Adrenal gland (tissue), 12 donors: ENCODE results near the gene KMT5B. TPM values are rescaled to one million over a fixed set of nuclear protein-coding genes. Genes with fewer than 3 reads are reported as not detected.

Experiments
- DNase-seq, 7 donors: peaks; one replicate each; pipeline ENCODE4 v3.0.0-alpha.2; 2019 to 2020
- H3K27ac ChIP-seq, 5 donors: fragments of 200-600 bp; sonication (generic) in 4 of 5; 1 replicate in 3 of 5; 2 replicates in 2 of 5; pipeline versions ENCODE4 v1.5.1 to v1.8.0; 2016 to 2020; ENCODE audit warnings: mild to moderate bottlenecking in 1 of 5
- H3K27me3 ChIP-seq: fragments of 200-600 bp; 2 replicates; pipeline ENCODE4 v1.8.0; 2021
- H3K36me3 ChIP-seq, 2 donors: fragments of 200-600 bp; replicated peaks in 1 of 2; 1 replicate in 1 of 2; 2 replicates in 1 of 2; pipeline versions ENCODE4 v1.5.1 to v1.8.0; 2018 to 2022
- H3K4me1 ChIP-seq, 2 donors: fragments of 200-600 bp; replicated peaks in 1 of 2; 1 replicate in 1 of 2; 2 replicates in 1 of 2; pipeline versions ENCODE4 v1.5.1 to v1.8.0; 2018 to 2021
- H3K4me3 ChIP-seq, 4 donors: fragments of 200-600 bp; sonication (generic) in 3 of 4; one replicate each; pipeline ENCODE4 v1.5.1; 2016 to 2018
- H3K9me3 ChIP-seq, 3 donors: fragments of 200-600 bp; sonication (generic) in 1 of 3; replicated peaks in 1 of 3; 1 replicate in 2 of 3; 2 replicates in 1 of 3; pipeline versions ENCODE4 v1.5.1 to v1.8.0; 2016 to 2021
- CTCF ChIP-seq, 6 experiments: fragments of 450-650 bp in 4 of 6; fragments of 200-600 bp in 2 of 6; sonication (generic) in 1 of 6; IDR thresholded peaks; 1 replicate in 5 of 6; 2 replicates in 1 of 6; pipeline versions ENCODE4 v1.5.1 to v1.8.0; 2016 to 2021; ENCODE audit warnings: antibody characterized with exemption in 6 of 6, mild to moderate bottlenecking in 2 of 6, moderate library complexity in 1 of 6
- POLR2A ChIP-seq, 2 donors: fragments of 450-650 bp; IDR thresholded peaks; one replicate each; pipeline ENCODE4 v1.6.1; 2017; ENCODE audit warnings: antibody characterized with exemption in 2 of 2, mild to moderate bottlenecking in 2 of 2, moderate library complexity in 1 of 2
- WGBS, 4 donors: extraction: QIAGEN DNeasy Blood & Tissue Kit in 2 of 4; methylation state at CpG; one replicate each; pipeline versions ENCODE4 v1.1.5 to v1.1.7; 2013 to 2017; 5-methylcytosine and 5-hydroxymethylcytosine counted together
- intact Hi-C, 2 donors: fragments of 100-400 bp; cut with DNase I; formaldehyde crosslinking; loops; one replicate each; pipeline versions ENCODE4 v1.14.1 to v1.15.0; 2022 to 2023
- polyA plus RNA-seq, 3 donors: library from polyadenylated mRNA; stranded (reverse); fragments of 200-250 nt in 2 of 3; fragments of 350-450 nt in 1 of 3; fragmentation: Illumina TruSeq in 1 of 3; extraction: RNeasy Lipid Tissue Mini Kit (QIAGEN cat#74804) in 1 of 3; gene quantifications; one replicate each; pipeline ENCODE4 v1.2.3, GENCODE V29; 2013 to 2014
- total RNA-seq, 9 donors: library from RNA; depleted of rRNA in 4 of 9; stranded (reverse); fragments of >200 nt in 4 of 9; fragments of 120-200 nt in 1 of 9; fragmentation: NEBNext Ultra II Directional in 1 of 9; extraction: Animal tissue kit (Norgen Biotek cat#: 25700) in 1 of 9; gene quantifications; one replicate each; pipeline versions ENCODE4 v1.1.0 to v1.2.4, GENCODE V29; 2013 to 2023
- donor health status: healthy with polysubstance abuse.
- donor health status: Bipolar disorder and iron deficiency.
- donor health status: DM: yes; HTN: yes; CAD: no.
- donor health status: DM: no; HTN: no; CAD: no.
- donor health status: DM: no; HTN: no; CAD: no.
- donor health status: DM: yes; HTN: yes; CAD: no.

KMT5B gene
- total and polyA plus RNA-seq, 12 donors, result 22.6 to 121 (median 36.9) TPM

DNA sequence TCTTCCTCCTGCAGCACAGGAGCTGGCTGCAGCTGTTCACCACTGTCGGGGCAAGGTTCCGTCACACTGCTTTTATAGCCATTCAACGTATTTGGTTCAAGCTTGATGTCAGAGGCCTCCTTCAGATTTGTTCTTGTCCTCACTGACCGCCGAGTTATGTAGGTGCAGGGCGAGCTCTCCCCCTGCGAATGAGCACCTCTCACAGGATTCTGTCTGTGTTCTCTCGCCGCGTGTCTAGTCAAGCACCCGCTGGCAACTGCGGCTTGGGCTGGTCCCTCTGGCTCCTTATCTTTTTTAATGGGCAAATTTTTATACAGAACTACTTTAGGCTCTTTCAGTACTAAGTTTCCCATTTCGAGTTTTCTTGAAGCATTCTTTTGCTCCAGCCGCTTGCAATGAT is 54.5 kb downstream of the KMT5B start:
- H3K27ac ChIP-seq, result no peak overlapping the region
- peak in 1 of 7 donors; percentile 12 for DNase-seq
- peaks cover 0 to 19% of the 10 kb centered on the region in 2 donors for H3K36me3 ChIP-seq
- H3K4me1 ChIP-seq, result peaks cover 0 to 4% of the 10 kb centered on the region in 2 donors
- intact Hi-C loops, result no loop called here
- TF ChIP-seq POLR2A (IDR thresholded peaks at IDR 0.05), result no peak
- TF ChIP-seq CTCF (IDR thresholded peaks at IDR 0.05), result no peak
- WGBS, 4 donors, result 95 to 98% (median 97%) methylated on average over 12 to 14 of the region's 14 CpGs
- H3K4me3 ChIP-seq, result no peak overlapping the region
- H3K27me3 ChIP-seq, result no peaks in the 10 kb centered on the region
- no peaks in the 10 kb centered on the region for H3K9me3 ChIP-seq

DNA sequence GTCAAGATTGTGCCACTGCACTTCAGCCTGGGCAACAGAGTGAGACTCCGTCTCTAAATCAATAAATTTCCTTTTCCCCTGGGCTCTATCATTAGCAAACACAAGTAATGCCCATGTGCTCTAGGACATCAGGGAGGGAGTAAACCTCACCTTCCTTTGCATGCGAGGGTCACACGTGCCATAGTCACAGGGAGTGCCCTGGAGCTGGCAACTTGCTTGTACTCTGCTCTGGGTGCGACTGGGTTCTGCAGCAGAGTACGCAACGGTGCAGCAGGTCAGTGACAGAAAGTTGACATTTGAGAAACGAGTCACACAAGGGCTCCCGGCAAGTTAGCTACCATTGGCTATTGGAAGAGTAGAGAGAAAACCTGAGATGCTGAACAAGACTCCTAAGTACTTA is 59.4 kb downstream of the KMT5B start:
- DNase-seq, result peak in 1 of 7 donors; percentile 18
- TF ChIP-seq POLR2A (IDR thresholded peaks at IDR 0.05), result no peak
- TF ChIP-seq CTCF (IDR thresholded peaks at IDR 0.05), result no peak
- Histone ChIP-seq H3K9me3 (no peaks in the 10 kb centered on the region), H3K27me3 (no peaks in the 10 kb centered on the region), H3K27ac (no peak overlapping the region), H3K36me3 (peaks cover 0 to 10% of the 10 kb centered on the region in 2 donors), H3K4me3 (no peak overlapping the region), H3K4me1 (peaks cover 0 to 9% of the 10 kb centered on the region in 2 donors)
- intact Hi-C loops, result no loop called here
- WGBS, 4 donors, result 69 to 74% (median 72%) methylated on average over 8 of the region's 8 CpGs

DNA sequence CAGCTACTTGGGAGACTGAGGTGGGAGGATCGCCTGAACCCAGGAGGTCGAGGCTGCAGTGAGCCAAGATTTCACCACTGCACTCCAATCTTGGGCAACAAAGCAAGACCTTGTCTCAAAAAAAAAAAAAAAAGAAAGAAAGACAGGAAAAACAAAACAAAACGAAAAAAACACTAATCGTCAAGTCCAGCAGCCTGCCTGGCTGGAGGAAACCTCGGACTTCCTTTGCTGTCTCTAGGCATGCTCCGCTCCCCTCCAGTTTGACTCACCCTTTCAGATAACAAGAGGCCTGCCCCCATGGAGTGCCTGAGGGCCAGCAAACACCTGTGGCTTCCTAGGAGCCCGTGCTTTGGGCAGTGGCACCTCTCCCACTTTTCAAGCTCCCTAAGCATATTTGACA is 63.1 kb downstream of the KMT5B start:
- 13 to 23% (median 15%) methylated on average over 7 of the region's 7 CpGs for WGBS, 4 donors

DNA sequence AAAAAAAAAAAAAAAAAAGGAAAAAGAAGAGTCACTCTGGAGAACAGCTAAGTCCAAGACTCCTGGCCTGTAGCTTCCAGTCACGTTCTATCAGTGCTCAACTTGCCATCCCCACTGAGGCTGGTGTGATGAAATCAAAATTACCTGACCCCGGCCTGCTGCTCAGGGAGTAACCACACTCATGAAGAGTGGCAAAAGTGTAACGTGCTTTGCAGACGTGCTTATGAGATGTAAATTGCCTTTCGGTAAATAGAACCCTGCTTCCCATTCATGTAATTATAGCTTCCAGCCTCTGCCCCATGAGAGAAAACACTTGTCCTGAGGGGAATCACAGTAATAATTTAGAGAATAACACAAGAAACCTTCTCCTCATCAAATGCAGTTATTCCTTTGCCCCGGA is 63.7 kb downstream of the KMT5B start:
- peaks cover 24 to 33% of the 10 kb centered on the region in 2 donors for H3K4me1 ChIP-seq
- TF ChIP-seq CTCF (IDR thresholded peaks at IDR 0.05), result no peak
- no peak for TF ChIP-seq POLR2A (IDR thresholded peaks at IDR 0.05)
- peak overlapping the region in 3 of 5 donors; percentile 64 to 77 (median 71) for H3K27ac ChIP-seq
- peak in 3 of 7 donors; percentile 46 to 72 (median 67) for DNase-seq
- H3K4me3 ChIP-seq, result no peak overlapping the region
- no peaks in the 10 kb centered on the region for H3K27me3 ChIP-seq
- H3K36me3 ChIP-seq, result no peaks in the 10 kb centered on the region
- no peaks in the 10 kb centered on the region for H3K9me3 ChIP-seq
- intact Hi-C loops, result no loop called here
- 72 to 90% (median 84%) methylated on average over 6 of the region's 6 CpGs for WGBS, 4 donors

More for the DNA sequence above, 63.1 kb downstream of the KMT5B start:
- Histone ChIP-seq H3K36me3 (no peaks in the 10 kb centered on the region), H3K9me3 (no peaks in the 10 kb centered on the region), H3K4me3 (no peak overlapping the region), H3K27ac (peak overlapping the region in 3 of 5 donors; percentile 64 to 77 (median 71)), H3K27me3 (no peaks in the 10 kb centered on the region), H3K4me1 (peaks cover 23 to 33% of the 10 kb centered on the region in 2 donors)
- intact Hi-C loops, result no loop called here
- DNase-seq, result peak in 6 of 7 donors; percentile 81 to 89 (median 86)
- no peak for TF ChIP-seq CTCF (IDR thresholded peaks at IDR 0.05)
- peak in 1 of 2 donors; percentile 30 for TF ChIP-seq POLR2A (IDR thresholded peaks at IDR 0.05)
